HG02798 (cell line): ENCODE data around the gene RHBDL1.

ENCODE experiments used
- ATAC-seq: cut with Tn5 transposase; IDR thresholded peaks from one replicate; pipeline ENCODE4 v1.9.1; 2021; ENCODE audit warnings: mild to moderate bottlenecking; ENCODE audit not compliant: unreplicated experiment, poor library complexity

The RHBDL1 gene

GRCh38 chr16:727291-727977 lies 52.0 kb downstream of the RHBDL1 start:
- ATAC-seq, result no peak
